Fibroblast of gingiva (primary cell): ENCODE measurements around the gene POLG.

ENCODE experiments used
- DNase-seq: peaks from one replicate; pipeline ENCODE4 v3.0.0-alpha.2; 2011; ENCODE audit warnings: low read depth

Gene POLG

DNA sequence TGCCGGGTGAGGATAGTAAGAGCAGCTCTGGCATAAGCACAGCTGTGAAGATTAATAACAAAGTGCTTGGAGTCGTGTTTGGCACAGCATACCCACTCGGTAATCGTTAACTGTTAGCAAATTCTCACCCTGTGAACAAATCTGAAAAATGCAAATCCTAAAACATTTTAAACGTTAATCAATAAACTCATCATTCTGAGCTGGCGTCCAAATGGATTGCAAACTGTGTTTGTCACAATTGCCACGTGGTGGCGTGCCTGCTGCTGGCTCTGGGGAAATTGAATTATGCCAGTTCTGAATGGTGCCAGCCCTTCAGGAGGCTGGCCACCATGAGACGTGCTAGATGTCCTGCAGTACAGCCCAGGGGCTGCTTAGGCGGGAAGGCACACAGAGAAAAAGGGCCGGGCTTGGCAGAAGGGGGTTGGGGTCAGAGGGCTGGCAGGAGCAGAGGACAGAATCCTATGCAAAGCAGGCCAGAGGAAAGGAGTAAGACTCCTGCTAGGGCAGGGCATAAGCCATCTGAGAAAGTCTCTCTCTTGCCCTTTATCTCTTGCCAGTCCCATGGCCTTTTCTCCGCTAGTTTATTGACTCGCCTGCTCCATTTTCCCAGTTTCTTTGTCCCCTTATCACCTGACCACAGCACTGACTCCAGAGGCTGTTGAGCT is 22.1 kb upstream of the POLG start:
- no peak for DNase-seq

DNA sequence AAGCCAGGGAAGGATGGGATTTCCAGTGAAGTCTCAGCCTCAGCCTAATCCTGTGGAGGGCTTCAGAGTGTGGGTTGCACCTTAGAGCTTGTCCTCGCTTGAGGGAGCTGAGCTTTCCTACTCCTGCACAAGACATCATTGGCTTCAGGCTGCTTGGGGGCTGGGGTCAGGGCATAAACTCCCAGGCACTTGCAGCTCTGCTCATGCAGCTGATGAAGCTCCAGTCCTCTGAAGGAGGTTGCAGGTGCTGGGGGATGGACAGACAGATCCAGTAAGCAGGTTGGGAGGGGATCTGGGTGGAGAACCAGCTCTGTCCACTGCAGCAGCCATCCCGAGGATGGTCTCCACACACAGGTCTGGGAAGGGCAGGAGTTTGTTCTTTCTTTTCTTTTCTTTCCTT is 19.4 kb upstream of the POLG start:
- no peak for DNase-seq

DNA sequence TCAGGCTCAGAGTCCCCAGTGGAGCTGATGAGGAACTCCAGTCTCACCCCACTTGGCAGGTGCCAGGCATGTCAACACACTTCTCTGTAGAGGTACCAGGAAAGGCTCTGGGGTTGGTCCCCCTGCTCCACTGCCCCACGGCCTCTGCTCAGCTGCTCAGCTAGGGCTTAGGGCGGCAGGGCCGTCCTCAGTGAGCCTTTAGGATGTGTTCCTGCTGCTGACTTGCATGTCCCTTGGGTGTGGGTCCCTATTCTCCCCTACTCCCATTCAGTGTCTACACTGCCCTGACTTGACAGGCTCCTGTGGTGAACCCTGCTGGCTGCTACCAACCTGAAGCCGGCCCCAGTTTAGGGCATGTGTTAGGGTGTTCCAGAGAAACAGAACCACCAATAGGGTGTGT is 17.9 kb upstream of the POLG start:
- no peak for DNase-seq

DNA sequence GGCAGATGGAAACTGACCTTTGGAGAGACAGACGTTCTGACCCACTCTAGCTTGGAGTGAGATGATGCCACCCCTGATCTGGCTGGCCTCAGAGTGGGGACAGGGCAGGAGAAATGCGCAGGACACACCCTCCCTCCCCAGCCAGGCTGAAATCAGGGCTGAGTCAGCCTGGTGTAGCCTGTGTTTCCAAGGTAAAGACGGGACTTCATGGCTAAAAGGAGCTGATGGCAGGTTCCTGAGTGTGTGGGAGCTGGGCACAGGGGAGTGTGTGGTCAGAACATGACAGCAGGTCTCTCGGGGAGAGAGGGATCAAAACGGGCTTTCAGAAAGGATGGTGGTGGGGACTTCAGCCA is 14.6 kb upstream of the POLG start:
- DNase-seq, result no peak

DNA sequence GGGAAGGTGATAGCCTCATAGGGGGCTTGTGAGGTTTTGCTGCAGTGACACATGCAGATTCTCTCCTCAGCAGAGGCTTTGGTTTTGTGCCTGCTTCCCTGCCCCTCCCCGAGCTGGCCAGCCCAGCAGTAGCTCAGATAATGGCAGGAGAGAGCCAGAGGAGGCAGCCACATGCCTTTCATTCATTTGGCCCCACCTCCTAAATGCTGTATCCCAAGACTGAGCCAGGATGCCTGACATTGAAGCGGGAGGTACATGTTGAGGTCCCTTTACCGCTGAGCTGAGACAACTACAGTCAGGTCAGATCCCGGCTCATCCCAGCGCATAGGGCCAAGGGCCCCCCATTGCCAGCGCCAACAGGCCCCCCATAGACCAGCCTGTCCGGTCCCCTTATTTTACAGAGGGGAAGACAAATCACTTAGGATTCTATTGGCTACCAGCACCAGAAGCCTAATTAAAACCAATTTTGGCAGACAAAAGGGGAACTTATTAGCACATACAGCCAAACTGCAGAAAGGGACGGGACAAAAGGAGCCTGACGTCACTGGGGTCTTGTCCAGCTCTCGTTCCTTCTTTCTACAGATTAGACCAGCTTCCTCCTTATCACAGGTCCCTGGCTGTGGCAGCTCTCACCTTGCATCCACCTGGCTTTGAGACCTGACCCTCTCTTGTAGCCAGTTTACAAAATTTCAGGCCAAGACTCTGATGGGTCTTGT is 12.1 kb upstream of the POLG start:
- DNase-seq, result no peak

DNA sequence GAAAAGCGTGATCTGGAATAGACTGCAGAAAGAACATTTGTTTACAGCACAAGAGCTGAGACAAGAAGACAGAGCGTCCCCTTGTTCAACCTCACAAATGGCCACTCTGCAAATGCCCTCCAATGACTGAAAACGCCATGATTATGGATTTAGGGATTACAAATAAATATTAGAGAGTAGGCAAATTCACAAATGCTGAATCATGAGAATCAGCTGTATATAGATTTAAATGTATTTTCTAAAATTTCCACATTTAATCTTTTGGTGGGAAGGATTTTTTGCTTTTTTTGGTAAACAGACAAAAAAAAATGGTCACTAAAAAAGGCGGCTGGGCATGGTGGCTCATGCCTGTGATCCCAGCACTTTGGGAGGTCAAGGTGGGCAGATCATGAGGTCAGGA is 10.6 kb upstream of the POLG start:
- no peak for DNase-seq

DNA sequence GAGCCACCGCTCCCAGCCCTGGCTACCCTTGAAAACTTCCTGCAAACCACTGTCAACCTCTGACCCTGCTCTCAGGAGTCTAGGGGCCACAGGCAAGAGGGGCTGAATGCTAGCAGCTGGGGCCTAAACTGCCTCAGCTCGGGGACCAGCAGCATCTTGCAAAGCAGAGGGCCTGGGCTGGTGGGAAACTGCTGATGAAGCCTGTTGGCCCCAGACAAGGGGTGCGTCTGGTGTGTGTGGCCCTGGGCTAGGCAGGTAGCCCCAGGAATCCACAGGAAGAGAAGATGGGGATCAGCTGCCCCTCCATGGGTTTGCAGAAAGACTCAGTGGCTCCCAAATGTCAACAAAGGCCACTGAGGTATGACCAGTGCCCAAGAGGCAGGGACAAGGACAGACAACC is 8.2 kb upstream of the POLG start:
- no peak for DNase-seq

DNA sequence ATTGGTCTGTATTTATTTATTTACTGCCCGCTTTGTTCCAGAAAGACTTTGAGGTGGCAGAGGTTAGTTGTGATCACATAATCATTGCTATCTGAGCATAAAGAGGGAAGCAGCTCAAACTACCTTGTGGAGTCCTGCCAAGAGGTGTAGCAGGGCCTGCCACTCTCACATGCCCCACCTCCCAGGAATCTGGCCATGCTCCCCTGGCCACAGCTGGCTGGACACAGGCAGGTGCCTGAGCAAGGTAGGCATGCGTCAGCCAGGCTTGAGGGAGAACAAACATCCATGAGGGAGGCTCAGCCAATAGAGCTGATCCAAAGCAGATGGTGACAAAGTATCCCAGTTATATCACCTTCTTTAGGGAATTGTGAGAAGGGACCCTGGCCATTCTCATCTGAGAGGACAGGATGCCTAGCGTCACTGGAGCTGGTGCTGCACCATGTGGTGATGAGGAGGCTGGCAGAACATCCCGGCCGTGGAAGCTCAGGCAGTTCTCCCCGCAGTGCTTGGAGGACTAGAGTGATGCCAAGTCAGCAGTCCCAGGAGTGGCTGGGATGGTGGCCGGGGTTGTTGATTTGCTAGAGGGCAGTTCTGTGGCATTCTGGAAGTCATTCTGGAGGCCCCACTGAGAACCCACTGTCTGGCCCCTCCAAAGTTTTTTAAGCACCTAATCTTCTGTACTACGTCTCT is 6.8 kb upstream of the POLG start:
- no peak for DNase-seq

DNA sequence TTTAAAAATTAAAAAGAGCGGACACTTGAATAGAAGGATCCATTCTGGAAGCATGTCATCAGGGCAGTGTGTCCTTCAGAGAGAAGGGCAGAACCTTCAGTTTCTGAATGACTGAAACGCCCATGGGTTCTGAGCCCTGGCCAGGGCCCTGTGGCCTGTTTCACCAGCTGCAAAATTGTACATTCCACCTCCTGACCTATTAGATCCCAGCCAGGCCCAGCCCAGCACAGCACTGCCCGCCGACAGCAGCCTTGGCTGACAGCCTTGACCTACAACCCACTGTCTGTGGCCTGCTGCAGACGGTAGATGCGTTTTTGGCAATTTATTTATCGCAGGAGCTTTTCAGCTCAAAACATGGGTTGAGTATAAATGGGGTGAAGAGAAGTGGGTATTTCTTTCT is 5.9 kb upstream of the POLG start:
- no peak for DNase-seq

DNA sequence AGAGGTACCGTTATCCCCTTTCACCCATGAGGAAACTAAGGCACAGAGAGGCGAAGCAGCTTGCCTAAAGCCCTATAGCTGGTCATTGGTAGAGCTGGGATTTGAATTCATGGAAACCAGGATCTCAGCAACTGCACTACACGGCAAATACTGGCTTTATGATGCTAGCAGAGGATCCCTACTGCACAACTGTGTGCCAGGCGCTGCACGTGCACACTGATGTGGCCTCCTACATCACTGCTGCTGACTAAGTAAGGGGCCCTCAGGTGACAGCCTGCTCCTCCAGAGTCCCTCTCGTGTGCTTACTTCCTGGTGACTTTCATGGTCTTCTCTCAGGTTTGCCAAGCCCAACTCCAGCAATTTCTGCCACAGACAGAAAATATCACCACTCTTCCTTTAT is 3.4 kb upstream of the POLG start:
- DNase-seq, result no peak

DNA sequence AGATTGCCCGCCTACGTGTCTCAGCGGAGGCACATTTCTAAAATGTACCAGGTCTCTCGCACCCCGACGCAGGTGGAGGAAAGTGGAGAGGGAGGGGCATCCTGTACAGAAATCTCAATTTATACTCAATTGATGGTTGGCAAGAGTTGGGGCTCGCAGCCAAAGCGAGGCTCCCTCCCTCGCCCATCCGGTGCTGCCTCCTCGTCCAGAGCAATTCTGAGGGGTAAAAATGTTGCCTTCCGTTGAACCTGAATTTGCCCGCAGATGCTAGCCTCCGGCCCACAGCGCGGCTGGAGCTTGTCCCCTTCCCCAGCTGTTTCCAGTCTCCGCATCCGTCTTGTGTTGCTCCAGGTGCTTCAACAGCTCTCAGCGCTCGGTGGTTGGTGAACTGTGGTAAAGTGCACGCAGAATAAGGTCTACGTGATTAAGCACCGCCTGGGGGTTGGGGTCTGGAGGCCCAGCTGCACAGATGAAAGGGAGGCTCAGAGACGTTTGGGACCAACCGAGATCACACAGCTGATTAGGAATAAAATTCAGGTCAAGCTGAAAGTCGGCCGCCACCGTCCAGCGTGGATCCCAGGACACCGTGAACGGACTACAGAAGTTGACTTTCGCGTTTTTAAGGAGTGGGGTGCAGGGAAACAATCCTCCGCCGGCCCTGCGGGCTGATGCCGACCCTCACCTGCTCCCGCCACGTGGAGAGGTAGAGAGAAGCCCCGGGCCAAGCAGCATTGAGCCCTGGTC is 846 bp upstream of the POLG start:
- no peak for DNase-seq

DNA sequence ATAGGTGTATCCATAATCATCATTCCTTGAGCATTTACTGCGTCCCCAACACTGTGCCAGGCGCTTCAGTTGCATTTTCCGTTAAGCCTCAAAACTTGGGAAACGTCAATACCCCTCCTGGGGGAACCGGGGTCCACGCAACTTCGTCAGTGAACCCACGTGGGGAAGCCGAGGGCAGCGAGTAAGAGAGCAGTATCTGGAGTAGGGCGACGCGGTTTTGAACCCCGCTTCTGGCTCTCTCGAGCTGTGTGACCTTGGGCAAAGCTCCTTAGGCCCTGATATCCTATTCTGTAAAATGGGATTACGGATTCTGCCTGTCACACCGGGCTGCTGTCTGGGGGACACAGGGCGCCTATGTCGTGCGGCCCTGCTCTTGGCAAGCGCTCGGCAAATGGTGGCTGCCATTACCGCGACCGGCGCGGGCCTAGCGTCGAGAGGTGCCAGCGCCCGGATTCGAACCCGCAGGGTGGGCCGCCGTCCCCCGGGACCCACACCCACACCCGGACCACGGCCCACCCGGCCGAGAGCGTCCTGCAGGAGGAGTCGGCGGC is 590 bp downstream of the POLG start:
- DNase-seq, result no peak

DNA sequence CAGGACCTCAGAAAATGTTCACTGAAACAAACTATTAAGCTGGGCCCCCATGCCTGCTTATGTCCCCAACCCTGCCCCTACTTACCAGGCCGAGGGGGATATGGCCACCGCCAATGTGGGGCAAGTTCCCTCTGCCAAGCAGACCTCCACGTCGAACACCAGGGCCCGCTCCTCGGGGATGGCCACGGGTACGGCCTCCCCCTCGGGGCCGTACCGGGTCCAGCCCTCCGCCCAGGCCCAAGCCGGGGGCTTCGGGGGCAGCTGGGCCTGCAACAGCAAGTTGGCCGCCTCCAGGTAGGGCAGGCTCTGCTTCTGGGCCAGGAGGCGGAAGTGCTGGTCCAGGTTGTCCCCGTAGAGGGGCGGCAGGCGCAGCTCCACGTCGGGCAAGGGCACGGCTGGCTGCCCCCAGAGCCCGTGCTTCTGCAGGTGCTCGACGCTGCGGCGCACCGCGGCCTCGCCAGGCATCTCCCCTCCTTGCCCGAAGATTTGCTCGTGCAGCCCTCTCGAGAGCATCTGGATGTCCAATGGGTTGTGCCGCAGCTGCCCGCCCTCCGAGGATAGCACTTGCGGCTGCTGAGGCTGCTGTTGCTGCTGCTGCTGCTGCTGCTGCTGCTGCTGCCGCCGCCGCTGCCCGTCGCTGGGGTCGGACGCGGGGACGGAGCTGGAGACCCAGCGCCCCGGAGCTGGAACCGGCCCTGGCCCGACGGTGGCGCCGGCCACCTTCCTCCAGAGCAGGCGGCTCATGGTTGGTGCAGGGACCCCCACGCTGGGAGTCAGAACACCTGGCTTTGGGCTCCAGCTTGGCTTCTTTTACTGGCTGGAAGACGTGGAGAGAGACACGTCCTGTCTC is 1.4 kb downstream of the POLG start:
- DNase-seq, result no peak

DNA sequence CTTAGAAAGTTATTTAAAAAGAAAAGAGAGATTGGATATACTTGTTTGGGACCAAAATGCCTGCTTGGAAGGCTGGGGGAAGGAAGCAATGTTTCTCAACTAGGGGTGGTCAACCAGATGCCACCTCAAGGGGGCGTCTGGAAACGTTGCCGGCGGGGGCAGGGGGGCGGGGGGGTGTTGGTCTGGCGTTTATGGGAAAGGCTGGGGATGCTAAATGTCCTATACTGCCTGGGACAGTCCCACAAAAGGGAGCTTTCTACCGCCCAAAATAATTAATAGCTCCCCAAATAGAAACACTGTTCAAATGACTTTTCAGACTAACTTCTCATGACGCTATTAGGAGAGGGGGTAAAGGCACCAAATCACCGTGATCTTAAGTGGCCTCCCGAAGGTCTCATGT is 2.2 kb downstream of the POLG start:
- no peak for DNase-seq

DNA sequence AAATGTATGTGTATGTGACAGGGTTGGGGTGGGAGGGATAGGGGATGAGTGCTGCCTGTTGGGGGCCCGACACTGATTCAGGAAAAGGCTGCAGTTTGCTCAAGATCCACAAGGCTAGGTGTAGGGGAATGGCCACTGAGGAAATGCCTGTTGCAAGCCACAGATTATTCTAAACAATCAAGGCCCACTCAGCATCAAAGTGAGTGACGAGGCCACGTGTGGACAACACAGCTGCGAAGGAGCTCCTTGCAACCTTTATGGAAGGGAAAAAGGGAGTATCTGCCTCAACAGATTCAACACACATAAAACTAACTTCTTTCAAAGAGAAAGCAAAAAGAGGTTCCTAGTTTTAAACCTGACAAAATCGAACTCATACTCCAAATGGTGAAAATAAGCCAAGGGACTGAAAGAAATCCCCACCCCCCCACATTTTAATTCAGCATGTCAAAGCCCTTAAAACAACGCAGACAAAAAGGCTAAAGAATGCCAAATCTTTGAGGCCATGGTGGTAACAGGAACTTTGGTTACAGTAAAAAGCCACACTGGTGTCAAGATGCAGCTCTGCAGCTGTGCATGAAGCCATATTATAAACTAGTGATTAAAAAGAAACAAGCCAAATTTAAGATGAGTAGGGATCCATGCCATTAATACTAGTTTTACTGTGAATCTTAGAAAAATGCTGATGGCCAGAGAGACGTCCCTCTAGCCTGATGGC is 3.6 kb downstream of the POLG start:
- no peak for DNase-seq

DNA sequence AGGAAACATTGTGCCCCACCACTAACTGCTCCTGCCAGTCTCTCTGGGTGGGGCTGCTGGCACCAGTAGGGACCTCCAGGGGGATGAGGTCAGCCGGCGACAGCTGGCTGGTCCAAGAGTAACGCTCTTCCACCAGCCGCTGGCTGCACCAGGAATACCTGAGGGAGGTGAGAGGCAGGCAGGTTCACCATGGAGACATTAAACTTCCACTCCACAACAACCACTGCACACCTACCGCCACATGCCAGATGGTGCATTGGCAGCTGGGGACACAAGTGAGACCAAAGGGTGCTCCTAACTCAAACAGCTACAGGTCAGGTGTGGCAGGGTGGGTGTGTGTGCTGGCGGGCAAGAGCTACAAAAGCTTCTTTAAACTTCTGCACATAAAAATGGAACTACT is 4.5 kb downstream of the POLG start:
- no peak for DNase-seq

DNA sequence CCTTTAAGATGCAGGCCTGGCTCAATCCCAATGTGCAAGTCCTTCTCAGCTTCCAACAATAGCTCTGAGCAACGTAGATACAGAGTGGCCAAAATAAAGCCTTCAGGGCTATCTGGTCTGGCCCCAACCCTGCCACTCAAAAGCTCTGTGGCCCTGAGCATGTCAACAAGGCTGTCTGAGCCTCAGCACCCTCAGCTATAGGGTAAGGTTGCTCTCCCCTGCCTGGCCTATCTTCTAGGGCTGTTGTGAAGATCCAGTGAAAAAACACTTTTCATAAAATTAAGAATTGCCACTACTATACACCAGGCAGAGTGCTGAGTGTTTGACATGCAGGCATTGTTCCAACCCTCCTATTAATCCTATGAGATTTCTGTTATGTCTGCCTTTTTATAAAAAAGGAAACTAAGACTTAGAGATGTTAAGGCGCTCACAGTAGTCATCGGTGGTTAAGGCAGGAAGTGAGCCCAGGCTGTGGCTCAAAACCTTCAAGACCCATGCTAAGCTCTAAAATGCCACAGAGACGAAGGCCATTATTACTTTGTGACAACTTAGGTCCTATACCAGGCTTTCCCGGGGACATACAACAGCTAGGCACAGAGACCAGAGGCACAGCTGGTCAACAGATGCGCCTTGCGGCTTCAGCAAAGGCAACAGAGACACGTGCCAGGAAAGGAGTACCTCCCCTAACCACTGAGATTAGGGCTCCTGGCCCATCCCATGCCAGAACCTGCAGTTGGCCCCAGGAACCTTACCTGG is 5.1 kb downstream of the POLG start:
- no peak for DNase-seq

DNA sequence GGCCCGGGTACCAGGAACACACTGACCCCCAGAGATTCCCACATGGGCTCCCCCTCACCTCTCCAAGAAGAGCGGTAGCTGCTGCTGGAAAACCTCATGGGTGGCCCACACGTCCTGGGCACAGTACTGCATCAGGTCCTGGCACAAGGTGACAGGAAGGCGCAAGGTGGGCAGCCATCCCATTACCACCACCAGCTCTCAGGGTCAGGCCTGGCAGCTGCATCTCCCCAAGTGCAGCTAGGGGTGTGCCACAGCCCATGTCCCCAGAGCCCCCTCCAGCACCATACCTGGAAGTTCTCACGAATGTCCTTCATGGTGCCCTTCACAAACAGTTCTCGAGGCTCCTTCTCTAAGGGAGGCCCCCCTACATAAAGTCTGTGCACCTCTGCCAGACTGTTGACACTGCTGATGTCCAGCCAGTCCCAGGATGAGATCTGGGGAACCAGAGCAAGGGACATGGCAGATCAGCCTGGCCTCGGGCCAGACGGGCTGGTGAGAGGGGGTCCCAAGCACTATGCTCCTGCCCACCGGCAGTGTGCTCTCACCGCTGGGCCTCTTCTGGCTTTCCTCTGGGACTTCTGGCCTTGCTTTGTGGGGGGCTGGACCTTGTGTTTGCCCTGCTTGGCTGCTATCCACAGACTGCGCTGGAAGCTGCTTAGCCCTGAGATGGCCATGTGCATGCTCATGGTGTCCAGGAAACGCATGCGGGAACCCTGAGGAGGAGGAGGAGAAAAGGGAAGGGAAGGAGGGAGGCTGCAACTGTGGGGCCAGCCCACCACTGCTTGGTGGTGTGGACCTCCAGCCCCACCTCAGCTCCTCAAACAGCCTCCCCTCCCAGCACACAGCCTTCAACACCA is 6.0 kb downstream of the POLG start:
- DNase-seq, result no peak

DNA sequence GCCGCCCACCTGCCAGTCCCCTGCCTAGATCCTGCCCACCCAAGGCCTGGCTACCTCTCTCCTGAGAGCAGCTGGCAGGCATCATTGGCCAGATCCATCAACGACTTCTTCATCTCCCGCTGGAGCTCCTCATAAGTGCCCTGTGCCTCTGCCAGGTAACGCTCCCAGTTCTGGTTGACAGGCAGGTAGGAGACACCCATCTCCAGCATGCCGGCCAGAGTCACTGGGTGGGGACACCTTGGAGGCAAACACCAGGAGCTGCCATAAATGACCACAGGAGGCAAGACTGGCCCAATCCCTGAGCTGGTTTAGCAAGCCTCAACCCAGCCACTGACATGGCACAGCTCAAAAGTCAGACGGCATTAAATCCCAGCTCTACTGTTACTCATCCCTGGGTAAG is 7.5 kb downstream of the POLG start:
- no peak for DNase-seq
